ENCODE data around the gene PML.

Gene PML

GRCh38 chr15:74032606-74033561, 38.4 kb downstream of the PML start:
- H3K36me3 ChIP-seq (ENCODE audit: insufficient read depth, low read length) = peaks cover 7% of the 10 kb centered on the region; the same call in 1 of the 2 replicates
- no peaks in the 10 kb centered on the region for H4K20me1 ChIP-seq (ENCODE audit: insufficient read depth, low read length)
- H2AFZ ChIP-seq (ENCODE audit: low read length) = no peak overlapping the region
- no peak overlapping the region for H3K4me3 ChIP-seq (ENCODE audit: low read depth, low read length, poor library complexity, severe bottlenecking)
- TF ChIP-seq CTCF (IDR thresholded peaks at IDR 0.05; ENCODE audit: low read length) (no peak), EZH2 (IDR thresholded peaks at IDR 0.05; ENCODE audit: borderline replicate concordance, low read length) (no peak)
- H3K4me2 ChIP-seq (ENCODE audit: low read length) = no peak overlapping the region
- no peak overlapping the region for H3K27ac ChIP-seq (ENCODE audit: low read depth, low read length, poor library complexity, severe bottlenecking)
- H3F3A ChIP-seq (ENCODE audit: insufficient read depth, low read length) = no peaks in the 10 kb centered on the region
- no peaks in the 10 kb centered on the region for H3K9me2 ChIP-seq (ENCODE audit: low read depth, low read length)
- no peak overlapping the region for H3K9ac ChIP-seq (ENCODE audit: low read length)
- no peaks in the 10 kb centered on the region for H3K9me3 ChIP-seq (ENCODE audit: low read length)
- H3K79me2 ChIP-seq (ENCODE audit: insufficient read depth, low read length) = no peaks in the 10 kb centered on the region
- H3K27me3 ChIP-seq (ENCODE audit: insufficient read depth, low read length) = no peaks in the 10 kb centered on the region
- H3K4me1 ChIP-seq (ENCODE audit: insufficient read depth, low read length, severe bottlenecking) = no peaks in the 10 kb centered on the region

DNA sequence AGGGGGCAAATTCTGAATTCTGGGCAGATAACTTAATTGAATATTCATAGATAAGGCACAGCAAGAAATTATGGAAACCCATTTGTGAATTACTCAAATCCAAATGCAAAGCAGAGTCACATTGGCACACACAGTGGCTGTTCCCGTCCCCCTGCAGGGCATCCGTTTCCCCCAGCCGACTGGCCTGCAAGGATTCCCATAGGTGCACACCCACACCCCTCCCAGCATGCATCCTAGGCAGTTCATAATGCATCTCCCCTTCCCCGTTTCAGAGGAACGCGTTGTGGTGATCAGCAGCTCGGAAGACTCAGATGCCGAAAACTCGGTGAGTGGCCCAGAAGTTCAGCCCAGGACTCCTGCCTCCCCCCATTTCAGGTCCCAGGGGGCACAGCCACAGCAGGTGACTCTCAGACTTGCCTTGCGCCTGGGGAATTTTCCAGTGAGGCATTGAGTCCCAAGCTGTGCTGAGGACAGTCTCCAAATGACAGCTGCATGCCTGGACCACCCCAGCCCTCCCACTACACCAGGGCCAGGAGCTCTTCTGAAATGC, 39.8 kb downstream of the PML start:
- no peaks in the 10 kb centered on the region for H3K27me3 ChIP-seq (ENCODE audit: insufficient read depth, low read length)
- no peaks in the 10 kb centered on the region; the same call in 1 of the 2 replicates for H3K36me3 ChIP-seq (ENCODE audit: insufficient read depth, low read length)
- H2AFZ ChIP-seq (ENCODE audit: low read length) = no peak overlapping the region
- H3K4me3 ChIP-seq (ENCODE audit: low read depth, low read length, poor library complexity, severe bottlenecking) = no peak overlapping the region
- no peaks in the 10 kb centered on the region for H3K4me1 ChIP-seq (ENCODE audit: insufficient read depth, low read length, severe bottlenecking)
- H3K4me2 ChIP-seq (ENCODE audit: low read length) = no peak overlapping the region
- H3K9ac ChIP-seq (ENCODE audit: low read length) = no peak overlapping the region
- H3K9me3 ChIP-seq (ENCODE audit: low read length) = no peaks in the 10 kb centered on the region
- H3K27ac ChIP-seq (ENCODE audit: low read depth, low read length, poor library complexity, severe bottlenecking) = no peak overlapping the region
- no peaks in the 10 kb centered on the region for H4K20me1 ChIP-seq (ENCODE audit: insufficient read depth, low read length)
- no peak for TF ChIP-seq EZH2 (IDR thresholded peaks at IDR 0.05; ENCODE audit: borderline replicate concordance, low read length)
- TF ChIP-seq CTCF (IDR thresholded peaks at IDR 0.05; ENCODE audit: low read length) = no peak
- H3F3A ChIP-seq (ENCODE audit: insufficient read depth, low read length) = no peaks in the 10 kb centered on the region
- no peaks in the 10 kb centered on the region for H3K79me2 ChIP-seq (ENCODE audit: insufficient read depth, low read length)
- no peaks in the 10 kb centered on the region for H3K9me2 ChIP-seq (ENCODE audit: low read depth, low read length)

DNA sequence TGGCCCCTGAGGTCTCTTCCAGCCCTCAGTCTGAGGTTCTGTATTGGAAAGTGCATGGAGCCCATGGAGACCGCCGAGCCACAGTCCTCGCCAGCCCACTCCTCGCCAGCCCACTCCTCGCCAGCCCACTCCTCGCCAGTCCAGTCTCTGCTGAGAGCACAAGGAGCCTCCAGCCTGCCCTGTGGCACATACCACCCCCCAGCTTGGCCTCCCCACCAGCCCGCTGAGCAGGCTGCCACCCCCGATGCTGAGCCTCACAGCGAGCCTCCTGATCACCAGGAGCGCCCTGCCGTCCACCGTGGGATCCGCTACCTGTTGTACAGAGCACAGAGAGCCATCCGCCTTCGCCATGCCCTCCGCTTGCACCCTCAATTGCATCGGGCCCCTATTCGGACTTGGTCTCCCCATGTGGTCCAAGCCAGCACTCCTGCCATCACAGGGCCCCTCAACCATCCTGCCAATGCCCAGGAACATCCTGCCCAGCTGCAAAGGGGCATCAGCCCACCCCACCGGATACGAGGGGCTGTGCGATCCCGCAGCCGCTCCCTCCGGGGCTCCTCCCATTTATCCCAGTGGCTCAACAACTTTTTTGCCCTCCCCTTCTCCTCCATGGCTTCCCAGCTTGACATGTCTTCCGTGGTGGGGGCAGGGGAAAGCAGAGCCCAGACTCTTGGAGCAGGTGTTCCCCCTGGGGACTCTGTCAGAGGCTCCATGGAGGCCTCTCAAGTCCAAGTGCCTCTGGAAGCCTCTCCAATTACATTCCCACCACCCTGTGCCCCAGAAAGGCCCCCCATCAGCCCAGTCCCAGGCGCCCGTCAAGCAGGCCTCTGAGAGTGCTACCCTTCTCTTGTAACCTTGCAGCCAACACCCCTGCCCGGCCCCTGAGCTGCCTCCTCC, 40.9 kb downstream of the PML start:
- Histone ChIP-seq H3K79me2 (ENCODE audit: insufficient read depth, low read length) (no peaks in the 10 kb centered on the region), H3K9ac (ENCODE audit: low read length) (no peak overlapping the region), H3K27ac (ENCODE audit: low read depth, low read length, poor library complexity, severe bottlenecking) (no peak overlapping the region), H4K20me1 (ENCODE audit: insufficient read depth, low read length) (no peaks in the 10 kb centered on the region), H3K4me2 (ENCODE audit: low read length) (no peak overlapping the region), H3K4me1 (ENCODE audit: insufficient read depth, low read length, severe bottlenecking) (no peaks in the 10 kb centered on the region), H3K36me3 (ENCODE audit: insufficient read depth, low read length) (no peaks in the 10 kb centered on the region; the same call in 1 of the 2 replicates), H3K4me3 (ENCODE audit: low read depth, low read length, poor library complexity, severe bottlenecking) (no peak overlapping the region), H3K9me3 (ENCODE audit: low read length) (no peaks in the 10 kb centered on the region), H3K27me3 (ENCODE audit: insufficient read depth, low read length) (no peaks in the 10 kb centered on the region), H3K9me2 (ENCODE audit: low read depth, low read length) (no peaks in the 10 kb centered on the region), H3F3A (ENCODE audit: insufficient read depth, low read length) (no peaks in the 10 kb centered on the region), H2AFZ (ENCODE audit: low read length) (no peak overlapping the region)
- TF ChIP-seq CTCF (IDR thresholded peaks at IDR 0.05; ENCODE audit: low read length) (no peak), EZH2 (IDR thresholded peaks at IDR 0.05; ENCODE audit: borderline replicate concordance, low read length) (no peak)

All from OCI-LY1 (cell line).